SIG-M5 (cell line): ENCODE data around the gene LRRC46.

Experiments
- DNase-seq: peaks from one replicate; lab custom pipeline; 2025; lab: John Stamatoyannopoulos, UW

LRRC46 gene

GRCh38 chr17:47877368-47878034 is 46.0 kb downstream of the LRRC46 start:
- DNase-seq = no peak

DNA sequence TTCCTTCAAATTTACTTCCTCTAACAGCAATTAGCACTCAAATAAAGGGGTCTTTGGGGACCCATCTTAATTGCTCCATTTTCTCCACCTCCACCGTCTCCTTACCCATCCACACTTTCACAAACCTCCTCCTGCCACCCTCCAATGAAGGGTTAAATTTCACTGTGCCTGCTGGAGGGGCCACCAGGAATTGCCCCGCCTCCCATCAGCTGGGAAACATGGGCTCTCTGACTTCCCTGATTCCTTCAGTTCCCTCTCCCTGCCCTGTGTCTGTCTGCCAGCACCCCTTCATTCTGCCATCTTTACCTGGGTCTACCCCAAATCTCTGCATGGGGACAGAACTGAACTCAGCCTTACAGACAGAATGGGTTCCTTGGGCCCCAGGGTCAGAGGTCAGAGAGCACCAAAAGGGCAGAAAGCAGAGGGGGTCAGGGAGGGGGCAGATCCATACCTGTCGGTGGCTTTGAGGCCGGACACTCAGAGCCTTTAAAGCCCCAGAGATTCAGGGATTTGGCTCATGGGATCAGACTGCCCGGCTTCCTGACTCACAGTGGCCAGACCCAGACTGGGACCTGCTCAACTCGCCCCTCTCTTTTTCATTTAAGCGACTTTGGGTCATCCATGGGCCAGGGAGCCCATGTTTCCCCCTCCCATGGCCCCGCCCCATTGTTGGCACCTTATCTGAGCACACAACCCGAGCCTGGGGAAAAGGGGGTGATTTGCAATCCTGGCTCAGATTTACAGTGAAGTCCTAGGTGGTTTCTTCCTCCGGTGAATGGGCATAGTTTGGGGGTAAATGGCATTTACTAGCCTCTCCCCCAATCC is 46.9 kb downstream of the LRRC46 start:
- no peak for DNase-seq

DNA sequence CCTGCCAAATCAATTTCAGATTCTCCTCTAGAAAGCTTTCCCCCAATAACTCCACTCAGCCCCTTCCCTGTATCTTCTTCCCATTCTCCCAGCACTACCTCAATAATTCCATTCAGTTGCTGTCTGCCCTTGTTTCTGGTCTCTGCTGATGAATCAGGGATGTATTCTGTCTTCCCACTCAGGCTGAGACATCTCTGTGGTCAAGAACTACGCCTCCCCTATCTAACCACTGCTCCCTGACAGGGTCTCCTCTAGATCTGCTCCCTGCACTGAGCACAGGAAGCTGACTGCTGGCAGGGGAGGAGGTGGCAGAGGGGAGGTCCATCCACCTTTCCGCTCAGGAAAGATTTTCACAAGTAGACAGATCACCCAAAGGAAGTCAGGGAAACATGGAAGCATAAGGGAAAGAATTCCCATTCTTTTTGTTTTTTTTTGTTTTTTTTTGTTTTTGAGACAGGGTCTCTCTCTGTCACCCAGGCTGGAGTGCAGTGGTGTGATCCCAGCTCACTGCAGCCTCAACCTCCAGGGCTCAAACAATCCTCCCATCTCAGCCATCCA is 47.6 kb downstream of the LRRC46 start:
- DNase-seq = no peak

GRCh38 chr17:47879776-47880454 is 48.4 kb downstream of the LRRC46 start:
- no peak for DNase-seq

GRCh38 chr17:47882247-47882646 is 50.8 kb downstream of the LRRC46 start:
- no peak for DNase-seq

DNA sequence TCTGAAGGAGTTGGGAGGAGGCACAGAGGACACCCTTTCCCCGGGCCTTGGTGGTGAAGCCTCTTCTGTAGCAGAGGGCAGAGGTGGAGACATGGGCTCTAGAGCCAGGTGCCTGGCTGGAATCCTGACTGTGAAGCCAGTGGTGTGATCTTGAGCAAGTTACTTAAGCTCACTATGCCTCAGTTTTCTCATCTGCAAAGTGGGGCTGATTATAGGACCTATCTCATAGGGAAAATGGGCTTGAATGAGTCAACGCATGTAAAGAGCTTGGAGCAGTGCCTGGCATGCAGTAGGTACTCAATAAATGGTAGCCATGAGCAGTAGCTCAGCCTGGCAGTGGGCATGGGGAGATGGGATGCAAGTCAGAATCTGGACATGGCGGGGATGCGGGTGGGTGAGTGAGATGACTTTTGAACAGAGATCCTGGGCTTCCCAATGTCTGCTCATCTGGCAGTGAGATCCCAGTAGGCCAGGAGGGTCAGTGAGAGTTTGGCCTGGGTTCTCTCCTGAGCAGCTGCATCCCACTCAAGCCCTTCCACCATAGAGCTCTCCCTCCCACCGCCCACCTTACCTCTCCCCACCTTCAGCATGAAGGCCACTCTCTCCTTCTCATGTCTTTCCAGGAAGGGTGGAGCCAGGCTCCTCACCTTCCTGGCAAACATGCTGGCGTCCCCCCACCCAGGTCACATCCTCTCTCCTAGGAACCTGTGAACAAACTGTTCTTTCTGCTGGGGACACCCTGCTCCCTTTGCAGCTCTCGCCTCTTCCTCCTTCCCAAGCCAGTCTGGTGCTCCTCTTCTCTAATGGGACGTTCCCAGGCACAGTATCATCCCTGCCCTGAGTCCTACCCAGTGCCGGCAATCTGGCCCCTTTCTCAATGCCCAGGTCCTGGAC is 51.5 kb downstream of the LRRC46 start:
- DNase-seq = no peak

DNA sequence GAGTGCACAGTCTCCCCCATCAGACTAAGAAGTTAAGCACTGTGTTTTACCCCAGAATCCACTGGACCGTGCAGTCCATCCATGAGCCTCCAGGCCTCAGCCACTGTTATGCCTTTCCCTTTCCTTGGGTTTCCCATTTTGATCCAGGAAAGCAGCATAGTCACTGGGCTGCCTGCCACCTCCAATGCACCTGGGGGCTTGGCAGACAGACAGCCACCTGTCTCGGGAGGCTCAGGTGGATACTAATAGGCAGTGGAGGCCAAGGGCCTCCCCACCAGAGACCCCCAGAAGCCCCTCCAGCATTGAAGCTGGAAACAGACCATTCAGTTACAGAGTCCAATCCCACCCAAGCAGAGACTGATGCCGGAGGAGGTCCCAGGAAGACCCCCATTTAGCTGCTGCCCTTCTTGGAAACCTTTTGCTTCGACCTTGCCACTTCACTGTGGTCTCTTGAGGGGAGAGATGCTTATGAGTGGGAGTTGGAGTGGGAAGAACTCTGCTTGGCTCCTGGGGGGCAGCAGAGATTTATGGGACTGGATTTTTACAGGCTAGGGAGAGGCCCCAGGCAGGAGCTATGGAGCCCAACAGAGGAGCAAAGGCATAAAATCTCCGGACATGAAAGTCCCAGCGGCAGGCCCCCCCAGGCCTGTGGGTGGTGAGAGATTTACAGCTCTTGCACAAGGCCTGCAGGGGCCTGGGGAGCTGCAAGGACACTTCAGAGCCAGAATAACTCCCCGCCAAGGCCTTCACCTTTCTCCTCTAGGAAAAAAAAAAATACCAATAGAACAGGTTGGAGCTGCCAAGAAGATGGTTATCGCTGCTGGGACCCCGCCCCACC is 52.3 kb downstream of the LRRC46 start:
- no peak for DNase-seq

DNA sequence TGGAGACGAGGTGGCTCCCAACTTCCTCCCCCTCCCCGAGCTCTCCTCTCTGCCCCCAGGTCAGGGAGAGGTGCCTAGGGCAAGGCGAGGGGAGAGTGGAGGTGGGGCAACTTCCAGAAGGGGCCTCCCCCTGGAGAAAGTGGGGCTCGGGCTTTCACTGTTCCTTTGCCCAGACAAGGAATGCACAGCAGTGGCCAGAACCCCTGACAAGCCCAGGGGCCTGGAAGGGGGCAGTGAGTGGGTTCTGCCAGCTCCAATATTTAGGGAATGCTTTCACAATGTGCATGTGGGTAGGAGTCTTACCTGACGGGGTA is 52.9 kb downstream of the LRRC46 start:
- DNase-seq = no peak

DNA sequence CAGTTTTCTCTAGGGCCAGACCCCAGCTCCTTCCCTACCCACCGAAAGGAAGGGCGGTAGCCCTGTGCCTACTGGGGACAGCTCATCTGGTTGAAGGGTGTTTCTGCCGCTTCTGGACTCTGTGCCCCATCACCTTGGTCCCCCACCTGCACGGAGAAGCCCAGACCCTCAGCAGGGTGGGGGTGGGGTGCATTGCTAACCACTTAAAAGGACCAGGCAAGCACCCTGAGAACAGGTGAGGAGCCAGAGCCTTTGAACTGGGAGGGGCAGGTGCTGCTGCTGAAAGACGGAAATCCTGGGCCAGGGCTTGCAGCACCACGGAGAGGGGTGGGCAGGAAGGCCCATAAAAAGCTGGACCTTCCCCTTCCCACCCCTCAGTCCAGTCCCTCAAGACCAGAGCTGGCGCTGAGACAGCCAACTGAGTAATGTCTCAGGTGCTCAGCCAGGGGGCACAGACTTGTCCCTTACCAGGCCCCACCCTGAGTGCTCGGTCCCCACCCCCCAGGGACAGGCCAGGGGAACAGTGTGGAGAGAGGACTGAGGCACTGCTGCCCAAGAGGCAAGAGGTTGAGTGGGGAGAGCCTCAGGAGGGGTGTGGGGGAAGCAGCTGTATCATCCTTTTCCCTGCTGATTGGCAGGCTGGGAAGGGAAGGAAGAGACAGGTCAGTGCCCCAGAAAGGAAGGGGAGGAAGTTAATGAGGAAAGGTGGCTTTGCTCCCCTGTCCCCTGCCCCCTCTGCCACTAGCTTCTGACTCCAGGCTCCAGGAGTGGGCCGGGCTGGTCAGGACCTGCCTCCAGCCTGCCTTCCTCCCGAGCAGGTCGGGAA is 53.6 kb downstream of the LRRC46 start:
- DNase-seq = no peak
